ENCODE measurements around the gene SH2D5.

The SH2D5 gene

DNA sequence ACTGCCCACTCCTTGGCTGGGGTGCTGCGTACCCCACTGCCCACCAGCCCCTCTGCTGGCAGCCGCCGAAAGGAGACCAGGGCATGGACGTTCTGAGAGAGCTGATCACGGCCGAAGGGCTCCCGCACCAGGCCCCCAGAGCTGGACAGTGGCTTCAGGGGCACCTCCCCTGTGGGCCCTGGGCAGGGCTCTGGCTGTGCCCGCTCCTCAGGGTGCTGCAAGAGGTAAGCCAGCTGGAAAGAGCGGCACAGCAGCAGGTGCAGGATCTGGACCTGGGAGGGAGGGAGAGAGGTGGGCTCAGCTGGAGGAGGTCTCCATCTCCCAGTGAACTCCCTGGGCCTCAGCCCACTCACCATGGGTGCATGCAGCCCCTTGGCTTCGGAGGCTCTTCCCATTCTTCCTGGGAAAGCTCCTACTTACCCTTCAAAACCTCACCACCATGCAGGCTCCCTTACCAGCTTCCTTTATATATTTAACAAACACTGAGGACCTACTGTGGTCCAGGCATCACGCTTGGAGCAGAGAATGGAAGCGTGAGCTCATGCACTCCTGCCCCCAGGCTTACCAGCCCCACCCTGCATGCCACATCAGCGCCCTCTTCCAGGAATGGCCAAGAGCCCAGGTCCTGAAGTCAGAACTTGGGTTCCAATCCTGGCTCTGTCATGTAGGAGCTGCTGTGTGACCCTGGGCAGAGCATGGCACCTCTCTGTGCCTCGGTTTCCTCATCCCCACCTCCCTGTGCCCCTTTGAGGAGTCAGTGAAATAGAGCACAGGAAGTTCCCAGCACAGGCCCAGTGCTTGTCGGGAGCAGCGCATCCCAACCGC, 7.9 kb downstream of the SH2D5 start:
- H2AK5ac ChIP-seq (ENCODE audit: low read length): no peak overlapping the region
- no peaks in the 10 kb centered on the region for H3K79me2 ChIP-seq (ENCODE audit: control insufficient read depth, insufficient read depth, low read length, poor library complexity)
- no peak overlapping the region for H3K14ac ChIP-seq (ENCODE audit: low read length)
- no peak overlapping the region for H2BK120ac ChIP-seq (ENCODE audit: insufficient read depth, low read length, poor library complexity)
- WGBS (ENCODE audit: extremely low coverage, insufficient coverage, insufficient read length): no CpG with 5 or more reads among the region's 17 CpGs
- peaks cover 7 to 10% of the 10 kb centered on the region in 2 experiments for H3K4me1 ChIP-seq (ENCODE audit: control insufficient read depth in 1 of 2, insufficient read depth in 2 of 2, low read length in 2 of 2)
- no peak overlapping the region for H2AFZ ChIP-seq (ENCODE audit: insufficient read depth, low read length, poor library complexity)
- no peak overlapping the region for H3K18ac ChIP-seq (ENCODE audit: low read length)
- H4K12ac ChIP-seq (ENCODE audit: low read depth, low read length): no peak overlapping the region
- H4K91ac ChIP-seq (ENCODE audit: low read depth, low read length): no peak overlapping the region
- H3K23ac ChIP-seq (ENCODE audit: low read length): no peak overlapping the region
- no peak overlapping the region for H2BK5ac ChIP-seq (ENCODE audit: low read depth, low read length, poor library complexity)
- no peak overlapping the region for H3K4ac ChIP-seq (ENCODE audit: low read depth, low read length)
- no peak overlapping the region for H3K27ac ChIP-seq (ENCODE audit: low read depth, low read length)
- peaks cover 5% of the 10 kb centered on the region for H3K27me3 ChIP-seq (ENCODE audit: insufficient read depth, low read length)
- peaks cover 9% of the 10 kb centered on the region for H3K79me1 ChIP-seq (ENCODE audit: low read length)
- no peak for DNase-seq
- H3K9me3 ChIP-seq (ENCODE audit: insufficient read depth, low read depth, low read length): no peaks in the 10 kb centered on the region
- H3K4me3 ChIP-seq (ENCODE audit: low read depth, low read length): no peak overlapping the region
- no peak overlapping the region for H4K8ac ChIP-seq (ENCODE audit: low read depth, low read length)
- no peaks in the 10 kb centered on the region for H3K36me3 ChIP-seq (ENCODE audit: control insufficient read depth in 1 of 2, insufficient read depth in 2 of 2, low read length in 2 of 2)
- no peak overlapping the region for H3K9ac ChIP-seq (ENCODE audit: low read length)
- no peak overlapping the region for H2BK12ac ChIP-seq (ENCODE audit: low read length)
- no peak overlapping the region for H3K4me2 ChIP-seq (ENCODE audit: low read length)

DNA sequence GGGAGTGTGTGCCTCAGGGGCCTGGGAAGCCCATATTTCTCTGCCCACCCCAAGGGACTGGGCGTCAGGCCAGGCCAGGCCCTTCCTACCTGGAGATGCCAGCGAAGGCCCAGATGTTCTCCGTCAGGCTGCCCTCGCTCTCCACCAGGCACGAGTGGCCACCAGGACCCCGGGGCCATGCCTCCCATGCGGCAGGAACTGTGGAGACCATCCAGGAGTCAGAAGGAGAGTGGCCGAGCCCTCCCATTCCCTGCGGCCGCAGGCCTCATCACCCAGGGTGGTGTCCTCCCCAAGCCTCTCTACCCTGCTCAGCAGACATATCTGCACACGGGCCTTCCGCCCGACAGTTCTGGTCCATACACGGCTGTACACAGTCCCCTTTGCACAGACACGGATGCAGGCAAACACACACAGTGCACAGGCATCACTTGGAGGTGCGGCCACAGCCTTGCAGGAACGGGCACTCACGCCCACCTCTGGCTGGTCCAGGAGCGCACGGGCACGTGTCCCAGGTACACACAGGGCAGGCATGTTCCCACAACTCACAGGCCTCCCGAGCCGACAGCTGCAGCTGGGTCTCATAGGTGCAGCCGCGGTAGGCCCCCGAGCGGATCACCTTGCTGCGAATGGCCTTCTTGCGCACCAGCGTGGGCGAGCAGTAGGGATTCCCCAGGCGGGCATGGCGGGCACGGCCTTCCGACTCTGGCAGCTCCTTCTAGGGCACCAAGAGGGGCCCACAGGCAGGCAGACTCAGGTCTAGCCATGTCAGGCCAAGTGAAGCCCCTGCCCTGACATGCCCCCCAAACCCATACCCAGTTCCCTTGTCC, 8.8 kb downstream of the SH2D5 start:
- no peak for DNase-seq
- WGBS (ENCODE audit: extremely low coverage, insufficient coverage, insufficient read length): no CpG with 5 or more reads among the region's 35 CpGs
- H3K9me3 ChIP-seq (ENCODE audit: insufficient read depth, low read depth, low read length): no peaks in the 10 kb centered on the region
- H2AFZ ChIP-seq (ENCODE audit: insufficient read depth, low read length, poor library complexity): no peak overlapping the region
- H3K36me3 ChIP-seq (ENCODE audit: control insufficient read depth in 1 of 2, insufficient read depth in 2 of 2, low read length in 2 of 2): no peaks in the 10 kb centered on the region
- H3K4me1 ChIP-seq (ENCODE audit: control insufficient read depth in 1 of 2, insufficient read depth in 2 of 2, low read length in 2 of 2): peaks cover 3 to 5% of the 10 kb centered on the region in 2 experiments
- H2BK12ac ChIP-seq (ENCODE audit: low read length): no peak overlapping the region
- H3K27ac ChIP-seq (ENCODE audit: low read depth, low read length): no peak overlapping the region
- no peak overlapping the region for H4K12ac ChIP-seq (ENCODE audit: low read depth, low read length)
- H3K18ac ChIP-seq (ENCODE audit: low read length): no peak overlapping the region
- no peaks in the 10 kb centered on the region for H3K79me2 ChIP-seq (ENCODE audit: control insufficient read depth, insufficient read depth, low read length, poor library complexity)
- H3K79me1 ChIP-seq (ENCODE audit: low read length): peaks cover 4% of the 10 kb centered on the region
- H3K14ac ChIP-seq (ENCODE audit: low read length): no peak overlapping the region
- H3K9ac ChIP-seq (ENCODE audit: low read length): no peak overlapping the region
- H3K23ac ChIP-seq (ENCODE audit: low read length): no peak overlapping the region
- no peak overlapping the region for H3K4ac ChIP-seq (ENCODE audit: low read depth, low read length)
- H3K27me3 ChIP-seq (ENCODE audit: insufficient read depth, low read length): peaks cover 3% of the 10 kb centered on the region
- H2AK5ac ChIP-seq (ENCODE audit: low read length): no peak overlapping the region
- no peak overlapping the region for H4K91ac ChIP-seq (ENCODE audit: low read depth, low read length)
- H4K8ac ChIP-seq (ENCODE audit: low read depth, low read length): no peak overlapping the region
- no peak overlapping the region for H3K4me3 ChIP-seq (ENCODE audit: low read depth, low read length)
- no peak overlapping the region for H2BK5ac ChIP-seq (ENCODE audit: low read depth, low read length, poor library complexity)
- no peak overlapping the region for H2BK120ac ChIP-seq (ENCODE audit: insufficient read depth, low read length, poor library complexity)
- no peak overlapping the region for H3K4me2 ChIP-seq (ENCODE audit: low read length)

DNA sequence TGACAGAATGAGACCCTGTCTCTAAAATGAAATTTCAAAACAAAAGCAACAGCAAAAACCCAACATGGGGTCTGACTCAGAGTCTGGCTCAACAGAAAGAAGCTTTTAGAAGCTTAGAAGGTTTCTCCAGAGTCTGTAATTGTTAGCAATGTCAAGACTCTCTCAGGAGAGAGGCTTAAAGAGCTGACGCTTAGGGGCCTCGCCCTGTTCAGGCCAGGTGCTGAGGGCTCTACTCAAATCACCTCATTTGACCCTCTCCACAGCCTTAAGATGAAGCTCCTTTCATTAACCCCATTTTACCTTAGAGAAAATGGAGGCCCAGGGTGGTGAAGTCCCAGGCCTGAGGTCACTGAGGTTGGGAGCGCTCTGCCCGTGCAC, 9.4 kb downstream of the SH2D5 start:
- peaks cover 3% of the 10 kb centered on the region for H3K27me3 ChIP-seq (ENCODE audit: insufficient read depth, low read length)
- no peak overlapping the region for H4K12ac ChIP-seq (ENCODE audit: low read depth, low read length)
- H2BK12ac ChIP-seq (ENCODE audit: low read length): no peak overlapping the region
- H3K79me1 ChIP-seq (ENCODE audit: low read length): peaks cover 5% of the 10 kb centered on the region
- no CpG with 5 or more reads among the region's 4 CpGs for WGBS (ENCODE audit: extremely low coverage, insufficient coverage, insufficient read length)
- H4K8ac ChIP-seq (ENCODE audit: low read depth, low read length): no peak overlapping the region
- H3K9me3 ChIP-seq (ENCODE audit: insufficient read depth, low read depth, low read length): no peaks in the 10 kb centered on the region
- DNase-seq: no peak
- H3K18ac ChIP-seq (ENCODE audit: low read length): no peak overlapping the region
- no peak overlapping the region for H3K14ac ChIP-seq (ENCODE audit: low read length)
- H3K27ac ChIP-seq (ENCODE audit: low read depth, low read length): no peak overlapping the region
- no peak overlapping the region for H4K91ac ChIP-seq (ENCODE audit: low read depth, low read length)
- H3K4me1 ChIP-seq (ENCODE audit: control insufficient read depth in 1 of 2, insufficient read depth in 2 of 2, low read length in 2 of 2): peaks cover under 1 to 1% of the 10 kb centered on the region in 2 experiments
- H2BK120ac ChIP-seq (ENCODE audit: insufficient read depth, low read length, poor library complexity): no peak overlapping the region
- no peak overlapping the region for H3K9ac ChIP-seq (ENCODE audit: low read length)
- no peaks in the 10 kb centered on the region for H3K36me3 ChIP-seq (ENCODE audit: control insufficient read depth in 1 of 2, insufficient read depth in 2 of 2, low read length in 2 of 2)
- no peak overlapping the region for H2BK5ac ChIP-seq (ENCODE audit: low read depth, low read length, poor library complexity)
- no peaks in the 10 kb centered on the region for H3K79me2 ChIP-seq (ENCODE audit: control insufficient read depth, insufficient read depth, low read length, poor library complexity)
- H3K4me2 ChIP-seq (ENCODE audit: low read length): no peak overlapping the region
- H3K4me3 ChIP-seq (ENCODE audit: low read depth, low read length): no peak overlapping the region
- H3K23ac ChIP-seq (ENCODE audit: low read length): no peak overlapping the region
- no peak overlapping the region for H2AK5ac ChIP-seq (ENCODE audit: low read length)
- H3K4ac ChIP-seq (ENCODE audit: low read depth, low read length): no peak overlapping the region
- H2AFZ ChIP-seq (ENCODE audit: insufficient read depth, low read length, poor library complexity): no peak overlapping the region

- peaks cover 8% of the 10 kb centered on the region for H3K79me1 ChIP-seq (ENCODE audit: low read length)
- peaks cover 2% of the 10 kb centered on the region for H3K79me2 ChIP-seq (ENCODE audit: control insufficient read depth, insufficient read depth, low read length, poor library complexity)
- no peak overlapping the region for H3K23ac ChIP-seq (ENCODE audit: low read length)
- H2AK5ac ChIP-seq (ENCODE audit: low read length): no peak overlapping the region
- no peak overlapping the region for H4K12ac ChIP-seq (ENCODE audit: low read depth, low read length)
- peaks cover 4 to 9% of the 10 kb centered on the region in 2 experiments for H3K4me1 ChIP-seq (ENCODE audit: control insufficient read depth in 1 of 2, insufficient read depth in 2 of 2, low read length in 2 of 2)
- H2AFZ ChIP-seq (ENCODE audit: insufficient read depth, low read length, poor library complexity): no peak overlapping the region
- no peak overlapping the region for H3K27ac ChIP-seq (ENCODE audit: low read depth, low read length)
- no peak overlapping the region for H2BK120ac ChIP-seq (ENCODE audit: insufficient read depth, low read length, poor library complexity)
- H3K14ac ChIP-seq (ENCODE audit: low read length): no peak overlapping the region
- no CpG with 5 or more reads among the region's 29 CpGs for WGBS (ENCODE audit: extremely low coverage, insufficient coverage, insufficient read length)
- H2BK12ac ChIP-seq (ENCODE audit: low read length): no peak overlapping the region
- H2BK5ac ChIP-seq (ENCODE audit: low read depth, low read length, poor library complexity): no peak overlapping the region
- no peaks in the 10 kb centered on the region for H3K36me3 ChIP-seq (ENCODE audit: control insufficient read depth in 1 of 2, insufficient read depth in 2 of 2, low read length in 2 of 2)
- no peak overlapping the region for H4K8ac ChIP-seq (ENCODE audit: low read depth, low read length)
- no peak overlapping the region for H4K91ac ChIP-seq (ENCODE audit: low read depth, low read length)
- no peak overlapping the region for H3K18ac ChIP-seq (ENCODE audit: low read length)
- H3K9me3 ChIP-seq (ENCODE audit: insufficient read depth, low read depth, low read length): no peaks in the 10 kb centered on the region
- H3K27me3 ChIP-seq (ENCODE audit: insufficient read depth, low read length): peaks cover 5% of the 10 kb centered on the region
- H3K9ac ChIP-seq (ENCODE audit: low read length): no peak overlapping the region
- DNase-seq: no peak
- no peak overlapping the region for H3K4ac ChIP-seq (ENCODE audit: low read depth, low read length)
- H3K4me2 ChIP-seq (ENCODE audit: low read length): no peak overlapping the region
- H3K4me3 ChIP-seq (ENCODE audit: low read depth, low read length): no peak overlapping the region
These were observed 11.1 kb downstream of the SH2D5 start for GRCh38 chr1:20721117-20722061.
